Activated T-cell treated with anti-CD3 and anti-CD28 coated beads for 48 hours (primary cell): Measurements from ENCODE around the gene NRP2.

Source experiments
- DNase-seq: peaks from one replicate; pipeline ENCODE4 v3.0.0-alpha.2; 2020; ENCODE audit warnings: low read depth

The NRP2 gene

DNA sequence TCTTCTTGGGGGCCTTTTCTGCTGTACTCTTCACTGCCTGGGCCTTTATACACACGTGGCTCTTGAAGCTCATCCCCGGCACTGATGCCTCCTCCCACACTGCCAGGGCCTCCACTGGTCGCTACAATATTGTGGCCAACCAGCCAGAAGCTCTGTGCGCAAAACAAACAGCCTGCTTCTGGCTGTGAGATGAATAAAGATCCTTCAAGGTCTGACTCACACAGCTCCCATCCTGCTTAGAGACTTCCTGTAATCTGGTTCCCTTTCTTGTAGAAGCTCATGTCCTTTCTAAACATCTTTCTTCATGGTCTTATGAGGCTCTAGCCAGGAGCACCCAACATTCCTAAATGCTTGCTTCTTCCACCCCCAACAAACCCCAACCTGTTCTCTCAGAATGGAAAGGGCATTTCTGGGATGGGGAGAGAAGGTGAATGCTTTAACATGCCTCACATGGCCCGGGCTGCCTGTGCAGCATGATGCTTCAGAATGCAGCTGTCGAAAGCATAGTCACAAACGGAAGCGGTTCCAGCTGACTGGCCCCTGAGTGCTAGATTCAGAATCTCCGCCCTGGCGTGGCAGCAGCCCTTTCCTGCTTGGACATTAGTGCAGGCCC, 24.6 kb downstream of the NRP2 start:
- DNase-seq, result peak; percentile 8

GRCh38 chr2:205708231-205708631, 25.9 kb downstream of the NRP2 start:
- DNase-seq, result no peak

DNA sequence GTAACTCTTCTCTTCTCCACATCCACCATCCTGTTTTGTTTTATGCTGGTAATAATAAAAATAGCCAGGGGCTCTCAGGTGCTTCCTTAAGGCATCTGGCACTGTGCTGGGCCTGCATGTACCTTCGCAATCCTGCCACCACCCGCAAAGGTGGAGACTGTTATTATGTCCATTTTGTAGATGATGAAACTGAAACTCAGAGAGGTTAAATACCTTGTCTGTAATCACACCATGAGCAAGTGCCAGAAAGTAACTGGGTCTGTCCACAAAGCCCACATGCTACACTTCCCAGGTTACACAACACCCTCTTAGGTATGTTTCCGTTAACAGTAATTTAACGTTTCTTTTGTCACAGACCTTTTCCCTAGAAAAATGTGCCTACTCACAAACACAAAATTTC, 27.0 kb downstream of the NRP2 start:
- DNase-seq, result no peak

DNA sequence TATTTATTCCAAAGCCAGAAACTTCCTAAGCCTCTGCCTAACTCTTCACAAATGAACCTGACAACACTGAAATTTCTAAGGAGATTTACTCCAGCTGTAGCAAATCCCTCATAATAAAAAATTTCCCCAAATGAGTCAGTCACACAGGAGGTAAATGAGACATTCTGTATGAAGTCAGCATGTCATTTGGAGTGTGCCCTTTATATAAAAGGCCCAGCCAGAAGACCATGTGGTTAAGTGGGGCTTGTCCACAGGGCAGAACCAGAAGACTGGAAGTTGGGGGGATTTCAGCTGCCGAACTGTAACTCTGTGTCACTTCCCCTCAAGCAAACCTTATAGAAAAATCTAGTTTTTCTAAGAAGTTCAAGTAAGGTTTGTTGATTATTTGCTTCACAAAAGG, 30.2 kb downstream of the NRP2 start:
- no peak for DNase-seq

DNA sequence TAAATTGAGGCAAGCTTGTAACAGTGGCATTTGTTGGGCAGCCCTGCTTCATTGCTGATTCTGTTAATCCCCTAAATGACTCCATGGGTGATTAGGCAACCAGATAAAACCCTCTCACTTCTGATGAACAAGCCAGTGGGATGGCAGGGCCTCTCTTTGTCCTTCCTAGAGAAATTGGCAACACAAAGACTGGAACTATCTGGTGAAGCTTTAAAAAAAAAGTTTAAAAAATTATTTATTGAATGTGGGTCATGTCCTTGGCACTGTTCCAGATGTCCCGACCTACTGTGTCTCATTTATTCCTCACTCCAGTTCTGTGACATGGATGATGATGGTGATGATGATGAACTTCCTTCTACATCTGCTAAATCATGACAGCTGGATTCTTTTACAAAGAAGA, 30.8 kb downstream of the NRP2 start:
- no peak for DNase-seq

DNA sequence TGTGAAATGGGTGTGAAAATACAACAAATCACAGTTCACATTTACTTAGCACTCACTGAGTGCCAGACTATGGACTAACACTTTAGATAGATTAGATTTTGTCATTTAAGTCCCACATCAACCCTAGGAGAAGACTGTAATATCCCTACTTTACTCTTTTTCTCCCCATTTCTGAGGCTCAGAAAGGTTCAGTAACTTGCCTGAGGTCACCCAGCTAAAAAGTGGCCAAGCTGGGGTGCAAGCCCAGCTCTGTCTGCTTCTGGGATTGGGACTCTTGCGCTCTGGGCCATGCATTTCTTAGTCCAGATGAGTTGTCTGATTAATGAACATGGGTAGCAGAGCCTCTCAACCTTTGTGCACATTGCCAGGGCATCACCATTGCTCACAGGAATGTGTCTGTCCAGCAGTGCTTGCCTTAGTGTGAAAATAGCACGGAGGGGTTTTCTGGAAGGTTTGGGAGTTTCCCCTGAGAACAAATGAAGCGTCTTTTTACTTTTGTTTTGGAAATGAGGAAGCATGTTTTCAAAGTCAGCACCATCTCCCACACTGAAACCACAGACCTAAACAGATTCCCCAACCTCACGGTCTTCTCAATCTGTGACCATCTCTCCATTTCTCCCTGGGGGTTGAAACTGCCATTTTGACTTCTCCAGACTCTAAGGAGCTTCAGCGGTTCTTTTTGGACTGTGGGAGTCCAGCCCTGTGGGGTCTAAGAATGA, 31.9 kb downstream of the NRP2 start:
- no peak for DNase-seq

GRCh38 chr2:205714789-205715720, 32.8 kb downstream of the NRP2 start:
- DNase-seq, result no peak

GRCh38 chr2:205715831-205716525, 33.7 kb downstream of the NRP2 start:
- DNase-seq, result no peak

DNA sequence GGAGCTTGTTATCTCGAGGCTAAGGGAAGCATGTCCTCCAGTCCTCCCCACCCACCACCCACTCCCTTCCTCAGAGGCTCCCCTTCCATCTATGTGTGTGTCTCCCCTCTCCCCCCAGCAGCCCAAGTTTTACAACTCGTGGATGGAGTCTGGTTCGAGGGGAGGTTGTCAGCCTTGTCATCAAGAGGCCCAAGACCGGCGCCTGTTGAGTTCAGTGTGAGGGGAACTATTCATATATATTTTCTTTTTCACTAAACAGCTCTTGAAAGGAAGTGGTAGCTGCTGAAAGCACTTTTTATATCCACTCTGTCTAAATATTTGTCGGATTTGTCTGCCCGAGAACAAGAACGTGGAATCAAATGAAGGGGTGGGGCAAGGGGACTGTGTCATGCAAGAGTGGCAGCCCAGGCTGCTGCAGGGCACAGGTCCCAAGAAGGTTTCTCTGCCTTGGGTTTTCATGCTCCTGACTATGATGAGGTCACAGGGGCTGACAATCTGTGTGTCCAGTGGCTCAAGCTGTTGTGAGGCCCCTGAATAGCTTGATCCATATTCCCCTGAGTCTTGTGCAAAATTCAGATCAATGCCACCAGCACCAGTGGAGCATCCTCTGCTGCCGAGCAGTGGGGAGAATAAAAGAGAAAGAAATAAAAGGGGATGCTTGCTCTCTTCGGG, 35.0 kb downstream of the NRP2 start:
- no peak for DNase-seq

- DNase-seq, result no peak
Observed at GRCh38 chr2:205717999-205718398, 35.7 kb downstream of the NRP2 start.

- DNase-seq, result no peak
Observed at GRCh38 chr2:205719847-205720246, 37.5 kb downstream of the NRP2 start.

DNA sequence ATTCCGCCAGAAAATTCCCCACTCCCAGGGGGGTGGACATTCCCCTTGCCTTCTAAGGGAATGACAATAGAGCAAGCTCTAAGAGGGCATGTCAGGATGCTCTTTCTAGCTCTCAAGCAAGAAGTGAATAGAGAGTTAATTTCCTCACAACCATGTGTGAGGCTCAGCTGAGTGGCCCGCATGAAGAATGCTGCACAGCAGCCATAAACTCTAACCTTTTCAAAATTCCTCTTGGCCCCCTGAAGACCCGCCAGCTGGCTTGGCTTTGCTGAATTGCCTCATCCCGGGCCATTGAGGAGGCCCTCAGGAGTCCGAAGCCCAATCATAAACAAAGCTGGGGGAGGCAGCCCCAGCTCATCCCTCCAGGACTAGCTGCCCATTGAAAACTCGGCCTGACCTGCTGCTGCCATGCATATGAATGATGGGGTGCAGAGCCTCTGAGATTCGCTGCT, 38.2 kb downstream of the NRP2 start:
- DNase-seq, result no peak

DNA sequence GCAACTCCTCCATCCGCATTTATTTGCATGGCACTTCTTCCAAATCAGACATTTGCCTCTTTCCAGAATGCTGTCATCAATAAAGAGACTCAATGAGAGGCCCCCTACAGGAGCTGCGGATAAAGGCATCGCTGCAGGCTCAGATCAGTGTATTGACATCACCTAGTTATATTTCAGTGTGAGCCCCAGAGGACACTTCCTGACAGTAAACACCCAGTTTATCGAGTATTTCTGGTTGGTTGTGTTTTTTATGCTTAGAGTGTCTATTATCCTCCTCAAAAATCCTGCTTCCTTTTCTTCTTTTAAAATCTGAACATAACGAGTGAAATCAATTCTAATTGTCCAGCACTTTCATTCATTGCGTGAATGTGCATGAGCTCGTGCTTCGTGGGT, 38.8 kb downstream of the NRP2 start:
- no peak for DNase-seq

GRCh38 chr2:205722283-205722918, 40.1 kb downstream of the NRP2 start:
- DNase-seq, result no peak

DNA sequence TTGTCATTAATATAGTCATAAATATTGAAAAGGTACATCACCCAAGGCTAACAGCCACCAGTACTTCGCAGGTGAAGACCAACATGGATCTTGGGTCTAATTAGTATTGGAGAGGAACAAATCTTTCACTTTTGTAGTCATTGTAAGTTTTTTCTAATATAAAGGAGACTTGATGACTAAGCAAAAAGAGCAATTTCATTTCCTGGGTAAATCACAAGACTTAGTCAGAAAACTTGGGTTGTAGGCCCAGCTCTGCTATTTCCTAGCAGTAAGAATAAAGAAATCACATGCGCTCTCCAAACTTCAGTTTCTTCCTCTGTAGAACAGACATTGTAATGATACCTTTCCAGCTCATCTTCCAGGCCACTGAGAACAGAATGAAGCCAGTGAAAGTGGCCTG, 40.9 kb downstream of the NRP2 start:
- no peak for DNase-seq

DNA sequence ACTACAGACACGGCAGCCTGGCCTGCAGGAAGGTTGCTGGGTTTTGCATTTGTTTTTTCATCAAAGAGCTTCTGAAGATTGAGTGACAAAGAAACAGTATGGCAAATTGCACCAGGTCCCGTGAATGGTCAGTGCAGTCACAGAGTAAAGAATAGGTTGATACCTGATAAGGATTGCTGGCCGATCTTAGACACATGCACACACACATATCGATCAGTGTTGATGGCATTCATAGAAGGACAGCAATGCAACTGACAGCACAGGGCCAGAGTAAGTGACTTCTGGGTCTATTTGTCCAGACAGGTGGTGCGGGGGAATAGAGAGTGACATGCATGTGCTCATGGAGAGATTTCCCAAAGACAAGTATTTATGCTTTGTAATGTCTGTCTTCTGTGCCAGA, 42.8 kb downstream of the NRP2 start:
- DNase-seq, result no peak

DNA sequence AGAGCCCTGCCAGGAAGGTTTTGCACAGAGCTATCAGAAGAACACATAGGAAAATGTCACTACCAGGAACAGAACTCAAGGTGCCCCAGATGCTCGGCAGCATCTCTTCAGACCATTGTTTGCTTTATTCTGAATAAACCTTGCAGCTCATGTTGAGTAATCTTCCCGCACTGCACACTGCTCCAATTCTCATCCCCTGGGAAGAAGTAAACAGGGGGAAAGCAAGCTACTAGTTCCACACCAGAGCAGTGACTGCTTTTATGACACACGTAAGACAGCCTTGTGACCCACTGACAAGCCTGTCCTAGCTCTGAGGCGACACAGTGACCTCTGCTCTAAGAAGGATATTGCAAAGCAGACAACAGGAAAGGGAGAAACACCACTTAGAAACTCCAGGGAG, 44.2 kb downstream of the NRP2 start:
- DNase-seq, result no peak

GRCh38 chr2:205727174-205727573, 44.9 kb downstream of the NRP2 start:
- no peak for DNase-seq

- no peak for DNase-seq
Observed at GRCh38 chr2:205728366-205728765, 46.1 kb downstream of the NRP2 start.

- DNase-seq, result no peak
Observed at GRCh38 chr2:205730191-205730590, 47.9 kb downstream of the NRP2 start.
